CD14-positive monocyte (primary cell): ENCODE results near the gene NKPD1. TPM values are rescaled to one million over a fixed set of nuclear protein-coding genes. Genes with fewer than 3 reads are reported as not detected.

Source experiments
- DNase-seq, 3 donors: peaks; one replicate each; pipeline ENCODE4 v3.0.0-alpha.2; 2011 to 2022
- H2AFZ ChIP-seq: 2 replicates; pipeline ENCODE4 v1.6.0; 2012; ENCODE audit warnings: mild to moderate bottlenecking, low read depth, low read length, inconsistent platforms; ENCODE audit not compliant: insufficient read depth, poor library complexity, severe bottlenecking
- H3K27ac ChIP-seq, 2 donors: 1 replicate in 1 of 2; 2 replicates in 1 of 2; pipeline ENCODE4 v1.5.1; 2012 to 2013; ENCODE audit warnings: low read length in 2 of 2, control low read depth in 1 of 2, inconsistent platforms in 1 of 2, low read depth in 1 of 2, mild to moderate bottlenecking in 1 of 2
- H3K27me3 ChIP-seq, 2 donors: one replicate each; pipeline versions ENCODE4 v1.6.0 to v1.6.1; 2011 to 2013; ENCODE audit warnings: low read length in 2 of 2; ENCODE audit not compliant: control insufficient read depth in 2 of 2, insufficient read depth in 2 of 2
- H3K36me3 ChIP-seq, 2 donors: replicated peaks in 1 of 2; 1 replicate in 1 of 2; 2 replicates in 1 of 2; pipeline versions ENCODE4 v1.5.1 to v1.6.1; 2012 to 2013; ENCODE audit warnings: low read length in 2 of 2, control low read depth in 1 of 2, inconsistent platforms in 1 of 2, mild to moderate bottlenecking in 1 of 2; ENCODE audit not compliant: insufficient read depth in 2 of 2, control insufficient read depth in 1 of 2
- H3K4me1 ChIP-seq, 2 donors: 1 replicate in 1 of 2; 2 replicates in 1 of 2; pipeline versions ENCODE4 v1.5.1 to v1.6.1; 2012 to 2013; ENCODE audit warnings: low read length in 2 of 2, control low read depth in 1 of 2, inconsistent platforms in 1 of 2, mild to moderate bottlenecking in 1 of 2, moderate library complexity in 1 of 2; ENCODE audit not compliant: insufficient read depth in 2 of 2, control insufficient read depth in 1 of 2
- H3K4me2 ChIP-seq: replicated peaks from 2 replicates; pipeline ENCODE3; 2012; ENCODE audit warnings: low read length, moderate library complexity, mild to moderate bottlenecking; ENCODE audit not compliant: poor library complexity, severe bottlenecking; ENCODE audit errors: extremely low read depth
- H3K4me3 ChIP-seq, 3 experiments: fragments of 200-600 bp in 1 of 3; sonication (generic) in 1 of 3; replicated peaks in 1 of 3; 1 replicate in 2 of 3; 2 replicates in 1 of 3; pipeline ENCODE4 v1.5.1; 2011 to 2013; ENCODE audit warnings: low read length in 3 of 3, mild to moderate bottlenecking in 3 of 3, control low read depth in 2 of 3, low read depth in 2 of 3, inconsistent platforms in 1 of 3, moderate library complexity in 1 of 3
- H3K79me2 ChIP-seq: 2 replicates; pipeline ENCODE4 v1.6.0; 2012; ENCODE audit warnings: mild to moderate bottlenecking, control low read depth, inconsistent platforms, low read length, moderate library complexity; ENCODE audit not compliant: insufficient read depth
- H3K9ac ChIP-seq: 2 replicates; pipeline ENCODE4 v1.6.0; 2017; ENCODE audit warnings: low read length, mild to moderate bottlenecking; ENCODE audit not compliant: insufficient read depth, poor library complexity, severe bottlenecking
- H3K9me3 ChIP-seq, 2 donors: replicated peaks in 1 of 2; 1 replicate in 1 of 2; 2 replicates in 1 of 2; pipeline versions ENCODE4 v1.5.1 to v1.6.1; 2012 to 2013; ENCODE audit warnings: low read length in 2 of 2, control low read depth in 1 of 2; ENCODE audit not compliant: control insufficient read depth in 1 of 2, insufficient read depth in 1 of 2
- H4K20me1 ChIP-seq: 2 replicates; pipeline ENCODE4 v1.6.0; 2012; ENCODE audit warnings: mild to moderate bottlenecking, low read length, control low read depth, moderate library complexity; ENCODE audit not compliant: insufficient read depth
- H3K27ac Mint-ChIP-seq, 7 donors: one replicate each; pipeline ENCODE4 v1.8.0; 2020; ENCODE audit warnings: mild to moderate bottlenecking in 7 of 7, mixed read lengths in 7 of 7, moderate library complexity in 6 of 7, inconsistent platforms in 2 of 7
- H3K27me3 Mint-ChIP-seq, 3 donors: one replicate each; pipeline ENCODE4 v1.8.0; 2021 to 2022; ENCODE audit warnings: low read depth in 3 of 3, mild to moderate bottlenecking in 3 of 3, mixed read lengths in 3 of 3, moderate library complexity in 3 of 3, inconsistent platforms in 1 of 3
- H3K36me3 Mint-ChIP-seq, 2 donors: one replicate each; pipeline ENCODE4 v1.8.0; 2020; ENCODE audit warnings: mixed read lengths in 2 of 2, inconsistent platforms in 1 of 2, mild to moderate bottlenecking in 1 of 2
- H3K4me1 Mint-ChIP-seq: one replicate; pipeline ENCODE4 v1.8.0; 2020; ENCODE audit warnings: mild to moderate bottlenecking, mixed read lengths
- H3K4me3 Mint-ChIP-seq, 2 donors: one replicate each; pipeline ENCODE4 v1.8.0; 2020; ENCODE audit warnings: mild to moderate bottlenecking in 2 of 2, mixed read lengths in 2 of 2, moderate library complexity in 1 of 2
- H3K9me3 Mint-ChIP-seq, 7 donors: one replicate each; pipeline ENCODE4 v1.8.0; 2020 to 2022; ENCODE audit warnings: mixed read lengths in 7 of 7, mild to moderate bottlenecking in 6 of 7, moderate library complexity in 6 of 7, inconsistent platforms in 2 of 7
- WGBS: methylation state at CpG from one replicate; pipeline ENCODE4 v1.1.5; 2013; ENCODE audit warnings: missing lambda C conversion rate; ENCODE audit not compliant: insufficient coverage; 5-methylcytosine and 5-hydroxymethylcytosine counted together
- intact Hi-C, 2 donors: fragments of 100-400 bp; cut with micrococcal nuclease; formaldehyde crosslinking; loops; one replicate each; pipeline versions ENCODE4 v1.15.0 to v1.15.1; 2023
- polyA plus RNA-seq, 3 donors: library from polyadenylated mRNA; depleted of rRNA in 1 of 3; unstranded in 2 of 3; stranded (reverse) in 1 of 3; fragments of 300-500 nt in 2 of 3; fragments of >200 nt in 1 of 3; fragmentation: Illumina TruSeq in 2 of 3; gene quantifications; 1 replicate in 2 of 3; 2 replicates in 1 of 3; pipeline ENCODE4 v1.2.3, GENCODE V29; 2012 to 2021
- TF ChIP-seq, protein P1 (sequence below): fragments of 200-600 bp; IDR thresholded peaks from one replicate; pipeline ENCODE4 v1.8.0; 2022; ENCODE audit warnings: antibody characterized with exemption, mild to moderate bottlenecking

Gene NKPD1
- polyA plus RNA-seq, 3 donors, result 0.11 TPM; not detected in 2

DNA sequence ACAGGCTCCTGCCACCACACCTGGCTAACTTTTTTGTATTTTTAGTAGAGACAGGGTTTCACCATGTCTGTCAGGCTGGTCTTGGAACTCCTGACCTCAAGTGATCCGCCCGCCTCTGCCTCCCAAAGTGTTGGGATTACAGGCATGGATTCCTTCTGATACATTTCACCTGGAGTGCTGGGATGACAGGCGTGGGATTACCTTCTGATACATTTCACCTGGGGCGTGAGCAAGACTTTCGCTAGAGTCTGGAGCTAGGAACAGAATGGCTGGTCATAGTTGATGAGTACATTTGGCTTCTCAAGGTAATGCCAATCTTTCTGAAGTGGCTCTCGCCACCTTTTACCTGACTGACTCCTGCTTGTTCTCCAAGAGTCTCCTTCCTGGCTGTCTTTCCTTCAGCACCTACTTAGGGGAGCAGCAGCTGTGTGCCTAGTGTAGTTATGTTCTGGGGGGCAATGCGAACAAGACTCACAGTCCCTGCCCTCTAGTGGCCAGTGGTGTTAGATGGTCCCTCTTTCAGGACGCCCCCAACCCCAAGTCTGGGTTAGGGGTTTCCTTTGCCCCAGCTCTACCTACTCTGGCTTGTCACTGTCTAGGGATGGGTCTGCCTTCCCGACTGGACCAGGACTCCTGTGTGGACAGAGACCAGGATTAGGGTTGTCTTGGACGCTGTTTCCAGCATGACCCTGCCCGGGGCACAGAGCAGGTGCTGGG is 48.5 kb downstream of the NKPD1 start:
- no peak overlapping the region for H2AFZ ChIP-seq
- Mint-ChIP-seq H3K4me1 (peaks cover 35% of the 10 kb centered on the region), H3K27ac (no peak overlapping the region), H3K4me3 (no peak overlapping the region), H3K27me3 (peaks cover 0 to 3% (median 1%) of the 10 kb centered on the region in 3 donors), H3K9me3 (peaks cover 0 to 6% (median 0%) of the 10 kb centered on the region in 7 donors), H3K36me3 (peaks cover 3 to 15% of the 10 kb centered on the region in 2 donors)
- no peaks in the 10 kb centered on the region for H3K27me3 ChIP-seq
- no peak overlapping the region for H3K27ac ChIP-seq
- WGBS, result 100% methylated on average over 4 of the region's 11 CpGs
- TF ChIP-seq, protein P1, sequence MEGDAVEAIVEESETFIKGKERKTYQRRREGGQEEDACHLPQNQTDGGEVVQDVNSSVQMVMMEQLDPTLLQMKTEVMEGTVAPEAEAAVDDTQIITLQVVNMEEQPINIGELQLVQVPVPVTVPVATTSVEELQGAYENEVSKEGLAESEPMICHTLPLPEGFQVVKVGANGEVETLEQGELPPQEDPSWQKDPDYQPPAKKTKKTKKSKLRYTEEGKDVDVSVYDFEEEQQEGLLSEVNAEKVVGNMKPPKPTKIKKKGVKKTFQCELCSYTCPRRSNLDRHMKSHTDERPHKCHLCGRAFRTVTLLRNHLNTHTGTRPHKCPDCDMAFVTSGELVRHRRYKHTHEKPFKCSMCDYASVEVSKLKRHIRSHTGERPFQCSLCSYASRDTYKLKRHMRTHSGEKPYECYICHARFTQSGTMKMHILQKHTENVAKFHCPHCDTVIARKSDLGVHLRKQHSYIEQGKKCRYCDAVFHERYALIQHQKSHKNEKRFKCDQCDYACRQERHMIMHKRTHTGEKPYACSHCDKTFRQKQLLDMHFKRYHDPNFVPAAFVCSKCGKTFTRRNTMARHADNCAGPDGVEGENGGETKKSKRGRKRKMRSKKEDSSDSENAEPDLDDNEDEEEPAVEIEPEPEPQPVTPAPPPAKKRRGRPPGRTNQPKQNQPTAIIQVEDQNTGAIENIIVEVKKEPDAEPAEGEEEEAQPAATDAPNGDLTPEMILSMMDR, result no peak
- H3K9ac ChIP-seq, result no peak overlapping the region
- H3K9me3 ChIP-seq, result no peaks in the 10 kb centered on the region
- H3K4me3 ChIP-seq, result no peak overlapping the region
- no peak for DNase-seq
- intact Hi-C loops, result no loop called here
- peaks cover 24 to 26% of the 10 kb centered on the region in 2 donors for H3K4me1 ChIP-seq
- H3K79me2 ChIP-seq, result peaks cover 62% of the 10 kb centered on the region
- H3K4me2 ChIP-seq, result no peak overlapping the region
- H3K36me3 ChIP-seq, result no peaks in the 10 kb centered on the region
- H4K20me1 ChIP-seq, result peaks cover 68% of the 10 kb centered on the region

Other genes with a start within 250 kb of the NKPD1 start
- gene APOC1, start 246.4 kb downstream of the NKPD1 start, polyA plus RNA-seq, result under 1 TPM in 1 of 3 donors, not detected in 2; 0.20 TPM
- not detected for gene APOC4, start 218.7 kb downstream of the NKPD1 start, polyA plus RNA-seq
- not detected for gene APOC2, start 214.9 kb downstream of the NKPD1 start, polyA plus RNA-seq
- 10 to 100 TPM; 14.7 to 84.3 (median 20.0) TPM for gene CLPTM1, start 205.6 kb downstream of the NKPD1 start, polyA plus RNA-seq
- gene RELB, start 159.5 kb downstream of the NKPD1 start, polyA plus RNA-seq, result 10 to 100 TPM; 32.3 to 35.0 (median 34.4) TPM
- gene CLASRP, start 121.9 kb downstream of the NKPD1 start, polyA plus RNA-seq, result 100 to 1,000 TPM in 1 of 3 donors, 1 to 10 TPM in 2; 2.2 to 152 (median 4.1) TPM
- 1 to 10 TPM; 3.8 to 7.2 (median 6.5) TPM for gene ZNF296, start 84.5 kb downstream of the NKPD1 start, polyA plus RNA-seq
- 10 to 100 TPM; 67.6 to 83.4 (median 78.4) TPM for gene GEMIN7, start 81.7 kb downstream of the NKPD1 start, polyA plus RNA-seq
- gene PPP1R37, start 67.8 kb downstream of the NKPD1 start, polyA plus RNA-seq, result 10 to 100 TPM in 1 of 3 donors, under 1 TPM in 2; 0.10 to 11.8 (median 0.22) TPM
- 10 to 100 TPM; 49.7 to 82.7 (median 63.4) TPM for gene TRAPPC6A, start 17.3 kb upstream of the NKPD1 start, polyA plus RNA-seq
- gene BLOC1S3, start 17.8 kb upstream of the NKPD1 start, polyA plus RNA-seq, result 1 to 10 TPM; 2.9 to 6.7 (median 4.7) TPM
- gene EXOC3L2, start 84.4 kb upstream of the NKPD1 start, polyA plus RNA-seq, result not detected
- gene MARK4, start 90.3 kb upstream of the NKPD1 start, polyA plus RNA-seq, result 10 to 100 TPM in 1 of 3 donors, under 1 TPM in 2; 0.59 to 18.4 (median 0.69) TPM
- gene CKM, start 161.9 kb upstream of the NKPD1 start, polyA plus RNA-seq, result under 1 TPM; 0.17 to 0.50 (median 0.24) TPM
- not detected for gene KLC3, start 179.8 kb upstream of the NKPD1 start, polyA plus RNA-seq
- 10 to 100 TPM in 1 of 3 donors, 1 to 10 TPM in 2; 4.0 to 20.0 (median 4.4) TPM for gene ERCC2, start 209.6 kb upstream of the NKPD1 start, polyA plus RNA-seq
- gene PPP1R13L, start 244.1 kb upstream of the NKPD1 start, polyA plus RNA-seq, result 1 to 10 TPM in 1 of 3 donors, under 1 TPM in 2; 0.18 to 1.8 (median 0.45) TPM
- gene POLR1G, start 245.7 kb upstream of the NKPD1 start, polyA plus RNA-seq, result 1 to 10 TPM in 2 of 3 donors, under 1 TPM in 1; 0.81 to 1.5 (median 1.1) TPM